GM12891 (cell line): ENCODE data around the gene SPAG16.

Experiments
- POLR2A ChIP-seq: IDR thresholded peaks from 2 replicates; pipeline ENCODE4 v1.6.1; 2011; ENCODE audit warnings: low read depth, low read length, control low read depth
- POLR2AphosphoS5 ChIP-seq: IDR thresholded peaks from 2 replicates; pipeline ENCODE4 v1.6.1; 2011; ENCODE audit warnings: low read depth, low read length, control low read depth
- POU2F2 ChIP-seq: IDR thresholded peaks from 2 replicates; pipeline ENCODE4 v1.6.1; 2011; ENCODE audit warnings: low read depth, mild to moderate bottlenecking, control low read depth, low read length, moderate library complexity
- SPI1 ChIP-seq: IDR thresholded peaks from 2 replicates; pipeline ENCODE4 v1.6.1; 2011; ENCODE audit warnings: low read depth, low read length, control low read depth
- TAF1 ChIP-seq: IDR thresholded peaks from 2 replicates; pipeline ENCODE4 v1.6.1; 2011; ENCODE audit warnings: low read depth, low read length, control low read depth

- no peak for TF ChIP-seq POLR2A
- TF ChIP-seq POLR2AphosphoS5: no peak
- no peak for TF ChIP-seq TAF1
- no peak for TF ChIP-seq SPI1
- TF ChIP-seq POU2F2: no peak
Measured at GRCh38 chr2:214075456-214075855, 791.2 kb downstream of the SPAG16 start.
